Medulla oblongata (tissue), 1 donor: ENCODE data around the gene RIN1.
"Not testable (repeated sequence)": the region's sequence is repeated elsewhere in the genome, so short reads cannot be mapped to it uniquely, and the experiment has no call there.

ENCODE experiments used
- DNase-seq: peaks from one replicate; pipeline ENCODE4 v3.0.0-alpha.2; 2015; ENCODE audit errors: extremely low spot score

Gene RIN1

GRCh38 chr11:66318600-66318970 is 17.6 kb downstream of the RIN1 start:
- DNase-seq, result no peak

- DNase-seq, result no peak
Observed at GRCh38 chr11:66317723-66318599, 18.3 kb downstream of the RIN1 start.

DNA sequence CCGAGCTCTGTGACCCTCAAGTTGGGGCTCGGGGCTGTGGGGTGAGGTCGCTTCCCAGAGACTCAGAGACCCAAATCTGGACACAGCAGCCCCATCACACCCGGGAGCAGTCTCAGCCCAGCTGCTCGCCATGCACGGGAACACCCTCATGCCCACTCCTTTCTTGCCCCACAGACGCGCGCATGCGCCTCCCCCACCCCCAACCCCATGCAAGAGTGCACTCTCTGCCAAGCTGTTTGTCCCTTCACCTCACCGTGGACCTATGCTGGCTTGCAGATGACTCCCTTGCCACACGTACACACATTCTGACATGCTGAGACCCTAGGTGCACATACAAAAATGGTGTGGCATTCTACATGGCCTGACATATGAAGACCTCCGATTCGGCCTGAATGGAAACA is 18.9 kb downstream of the RIN1 start:
- DNase-seq, result no peak

DNA sequence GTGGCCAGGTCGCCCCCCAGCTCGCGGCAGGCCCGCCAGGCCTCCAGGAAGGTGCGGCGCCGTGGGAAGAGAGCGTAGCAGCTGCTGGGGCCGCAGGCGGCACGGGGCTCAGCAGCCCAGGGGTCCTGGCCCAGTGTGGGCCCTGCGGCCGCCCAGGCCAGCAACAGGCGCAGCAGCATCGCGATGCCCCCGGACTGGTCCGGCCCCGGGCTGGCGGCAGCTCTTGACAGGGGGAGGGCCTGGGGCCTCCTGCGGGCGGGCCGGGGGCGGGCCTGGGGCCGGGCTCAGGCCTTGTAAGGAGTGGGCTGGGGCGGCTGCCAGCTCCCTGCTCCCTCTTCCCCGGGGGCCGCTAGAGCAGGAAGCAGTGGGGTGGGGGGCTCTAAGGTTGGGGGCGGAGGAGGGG is 19.4 kb downstream of the RIN1 start, which contains the start of gene CD248:
Gene CD248 (minus strand): TSS at position 196 of the 403 bp plus-strand sequence. CDS start 17 bp downstream, at position 179.
- DNase-seq, result no peak

GRCh38 chr11:66315921-66316811 is 20.1 kb downstream of the RIN1 start:
- no peak for DNase-seq

DNA sequence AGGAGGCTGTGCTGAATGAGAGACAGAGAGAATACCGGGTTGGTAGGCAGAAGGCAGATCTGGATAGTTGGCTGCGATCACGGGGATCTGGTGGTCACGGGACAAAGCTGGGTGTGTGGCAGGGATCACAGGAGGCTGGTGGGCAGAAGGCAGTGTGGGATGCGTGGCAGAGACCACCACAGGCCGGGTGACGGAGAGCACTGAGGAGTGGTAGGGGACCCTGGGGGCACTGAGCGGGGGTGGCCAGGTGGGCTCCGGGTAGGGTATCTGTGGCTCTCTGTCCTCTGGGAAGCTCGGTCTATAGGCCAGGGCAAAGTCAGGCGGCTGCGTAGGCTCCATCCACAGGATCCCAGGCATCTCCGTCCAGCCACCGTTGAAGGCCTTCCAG is 20.7 kb downstream of the RIN1 start:
- DNase-seq, result no peak

- DNase-seq, result no peak
Observed at GRCh38 chr11:66314561-66315497, 21.4 kb downstream of the RIN1 start.

DNA sequence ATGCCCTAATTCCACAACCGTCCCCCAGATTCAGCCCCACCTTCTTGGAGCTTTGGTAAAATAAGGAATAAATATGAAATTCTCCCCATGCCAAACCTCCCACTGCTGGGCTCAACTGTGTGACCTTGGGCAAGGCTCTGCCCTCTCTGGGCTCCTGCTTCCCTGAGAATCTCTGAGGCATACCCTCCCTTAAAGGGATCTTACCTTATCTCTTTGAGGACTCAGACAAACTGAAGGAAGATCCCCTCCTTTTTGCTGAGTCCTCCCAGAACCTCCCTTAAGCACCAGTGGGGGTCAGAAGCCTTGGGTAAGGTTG is 22.1 kb downstream of the RIN1 start:
- no peak for DNase-seq

DNA sequence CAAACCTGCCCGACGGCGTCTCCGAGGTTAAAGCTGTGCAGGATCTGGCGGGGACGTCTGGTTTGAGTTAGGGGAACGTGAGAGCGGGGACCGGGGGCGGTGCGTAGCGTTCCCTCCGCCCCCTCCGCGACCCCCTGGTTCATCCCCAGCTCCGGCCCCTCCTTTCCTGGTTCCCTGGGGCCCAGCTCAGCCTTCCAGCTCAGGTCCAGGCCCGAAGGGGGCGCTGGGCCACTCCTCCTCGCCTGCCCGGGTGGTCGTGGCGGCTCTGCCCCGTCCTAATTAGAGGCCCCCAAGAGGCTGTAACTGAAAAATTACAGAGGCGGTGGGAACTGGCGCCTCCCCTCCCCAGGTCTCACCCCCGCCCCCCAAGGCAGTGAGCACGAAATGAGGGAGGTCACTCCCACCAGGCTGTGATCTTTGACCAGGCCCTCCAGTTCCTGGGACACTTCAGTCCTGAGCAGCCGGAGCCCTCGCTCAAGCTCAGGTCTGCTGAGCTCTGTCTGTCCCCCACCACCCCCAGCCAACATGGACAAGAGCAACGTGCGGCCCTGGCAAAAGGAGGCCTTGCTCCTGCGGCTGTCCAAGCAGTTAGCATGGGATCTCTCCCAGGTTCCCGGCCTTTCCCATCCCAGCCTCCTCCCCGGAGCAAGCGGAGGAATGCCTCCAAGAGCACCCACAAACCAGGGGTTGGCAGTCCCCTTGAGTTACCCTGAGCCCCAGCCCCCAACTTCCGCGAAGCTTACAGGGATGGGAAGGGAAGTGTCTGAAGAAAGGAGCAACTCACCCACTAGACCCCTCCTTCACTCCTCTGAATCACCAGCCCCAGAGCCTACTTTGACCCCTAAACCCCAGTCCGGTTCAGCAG is 22.7 kb downstream of the RIN1 start:
- DNase-seq, result no peak

GRCh38 chr11:66312549-66313320 is 23.5 kb downstream of the RIN1 start:
- peak; percentile 95 for DNase-seq

- DNase-seq, result peak; percentile 88
Observed at GRCh38 chr11:66311965-66312548, 24.2 kb downstream of the RIN1 start.

DNA sequence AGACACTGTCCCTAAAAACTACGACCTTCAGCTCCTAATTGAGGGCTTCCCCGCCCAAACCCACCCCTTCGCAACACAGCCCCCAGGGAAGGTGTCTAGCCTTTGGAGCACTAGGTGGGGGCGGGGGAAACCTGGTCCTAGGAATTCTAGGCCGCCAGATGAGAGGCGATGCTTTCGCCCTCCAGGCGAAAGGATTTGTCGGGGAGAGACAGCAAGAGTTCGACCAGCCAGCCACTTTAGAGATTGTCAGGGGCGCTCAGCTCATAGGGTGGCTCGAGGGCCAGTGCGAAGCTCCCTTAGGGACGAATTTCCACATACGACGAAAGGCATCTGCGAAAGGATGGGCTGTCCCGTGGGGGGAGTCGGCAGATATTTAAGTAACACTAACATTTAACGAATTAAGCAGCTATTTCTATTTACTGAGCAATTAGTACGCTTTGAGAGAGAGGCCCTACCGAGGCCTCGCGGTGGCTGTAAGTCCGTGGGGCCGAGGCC is 24.7 kb downstream of the RIN1 start:
- DNase-seq, result no peak

- DNase-seq, result not testable (repeated sequence)
Observed at GRCh38 chr11:66310803-66311440, 25.3 kb downstream of the RIN1 start.

DNA sequence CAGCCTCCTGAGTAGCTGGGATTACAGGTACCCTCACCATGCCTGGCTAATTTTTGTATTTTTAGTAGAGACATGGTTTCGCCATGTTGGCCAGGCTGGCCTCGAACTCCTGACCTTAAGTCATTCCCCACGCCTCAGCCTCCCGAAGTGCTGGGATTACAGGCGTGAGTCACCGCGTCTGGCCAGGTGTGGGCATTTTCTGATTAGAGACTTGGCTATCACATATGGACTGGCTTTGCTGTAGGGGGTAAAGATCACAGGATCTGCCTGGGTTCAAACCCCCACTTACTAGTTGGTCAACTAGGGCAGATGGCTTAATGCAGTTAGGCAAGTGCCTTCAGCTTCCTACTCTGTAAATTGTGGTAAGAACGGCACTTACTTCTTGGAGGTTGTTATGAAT is 25.9 kb downstream of the RIN1 start:
- DNase-seq, result no peak

DNA sequence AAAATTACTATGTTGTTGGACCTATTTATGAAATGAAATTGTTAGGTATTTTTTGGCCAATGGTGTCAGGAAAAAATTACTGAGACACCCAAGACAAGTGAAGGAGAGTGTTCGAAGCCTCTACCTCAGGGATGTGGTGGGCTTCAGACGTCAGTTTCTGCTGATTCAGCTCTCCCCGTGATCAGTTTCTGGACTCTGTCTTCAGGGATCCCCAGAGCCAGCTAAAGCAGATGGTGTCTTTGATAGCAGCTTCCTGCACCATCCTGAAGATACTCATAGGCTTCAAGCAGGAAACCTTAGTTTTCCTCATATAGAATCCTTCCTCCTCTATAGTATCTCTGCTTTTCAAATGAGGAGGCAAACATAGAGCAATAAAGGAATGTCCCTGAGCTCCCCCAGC is 26.8 kb downstream of the RIN1 start:
- DNase-seq, result no peak

DNA sequence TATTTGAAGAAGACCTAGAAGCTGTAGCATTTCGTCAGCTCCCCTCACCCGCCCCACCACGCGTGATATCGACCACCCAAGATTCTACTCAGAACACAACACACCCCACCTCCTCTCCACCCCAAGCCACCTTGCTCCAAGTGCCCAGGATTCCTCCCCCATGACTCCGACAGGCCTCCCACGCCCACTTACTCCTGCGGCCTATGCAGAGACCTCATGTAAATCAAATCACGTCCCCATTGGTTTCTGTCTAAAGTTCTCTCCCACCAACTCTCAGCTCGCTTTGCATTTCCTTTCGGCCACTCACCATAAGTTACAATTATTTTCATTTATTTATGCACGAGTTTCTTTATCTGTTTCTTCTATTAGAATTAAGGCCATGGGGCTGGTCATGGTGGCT is 33.6 kb downstream of the RIN1 start:
- DNase-seq, result no peak

DNA sequence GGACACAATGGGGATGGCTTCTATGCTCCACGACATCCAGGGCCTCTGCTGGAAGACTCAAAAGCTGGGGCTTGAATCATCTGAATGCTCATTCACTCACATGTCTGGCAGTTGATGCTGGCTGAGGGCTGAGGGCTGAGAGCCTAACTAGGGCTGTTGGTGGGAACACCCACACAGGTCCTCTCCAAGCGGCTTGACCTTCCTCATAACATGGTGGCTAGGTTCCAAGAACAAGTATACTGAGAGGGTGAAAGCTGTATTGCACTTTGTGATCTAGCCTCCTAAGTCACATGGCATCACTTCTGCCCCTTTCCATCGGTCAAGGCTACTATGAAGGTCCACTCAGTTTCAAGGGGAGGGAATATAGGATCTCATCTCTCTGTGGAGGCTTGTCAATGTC is 37.0 kb downstream of the RIN1 start:
- no peak for DNase-seq

GRCh38 chr11:66297610-66298009 is 38.6 kb downstream of the RIN1 start:
- no peak for DNase-seq
